ENCODE results near the gene DST.

Gene DST

GRCh38 chr6:56490993-56491392, 151.7 kb downstream of the DST start:
- Histone ChIP-seq H3K4me2 (ENCODE audit: low read length) (no peak overlapping the region), H3K23ac (ENCODE audit: low read length) (no peak overlapping the region), H4K8ac (ENCODE audit: low read depth, low read length) (no peak overlapping the region), H3K9me3 (ENCODE audit: insufficient read depth, low read depth, low read length) (no peaks in the 10 kb centered on the region), H3K9ac (ENCODE audit: low read length) (no peak overlapping the region), H3K4me3 (ENCODE audit: low read depth, low read length) (no peak overlapping the region), H3K79me2 (ENCODE audit: control insufficient read depth, insufficient read depth, low read length, poor library complexity) (no peaks in the 10 kb centered on the region), H2BK120ac (ENCODE audit: insufficient read depth, low read length, poor library complexity) (no peak overlapping the region), H3K36me3 (ENCODE audit: control insufficient read depth in 1 of 2, insufficient read depth in 2 of 2, low read length in 2 of 2) (peaks cover 2 to 9% of the 10 kb centered on the region in 2 experiments), H2AFZ (ENCODE audit: insufficient read depth, low read length, poor library complexity) (no peak overlapping the region), H2BK5ac (ENCODE audit: low read depth, low read length, poor library complexity) (no peak overlapping the region), H3K18ac (ENCODE audit: low read length) (no peak overlapping the region), H4K91ac (ENCODE audit: low read depth, low read length) (no peak overlapping the region), H3K27me3 (ENCODE audit: insufficient read depth, low read length) (no peaks in the 10 kb centered on the region), H3K4me1 (ENCODE audit: control insufficient read depth in 1 of 2, insufficient read depth in 2 of 2, low read length in 2 of 2) (peaks cover 0 to 2% of the 10 kb centered on the region in 2 experiments), H2BK12ac (ENCODE audit: low read length) (no peak overlapping the region), H3K14ac (ENCODE audit: low read length) (no peak overlapping the region), H3K4ac (ENCODE audit: low read depth, low read length) (no peak overlapping the region), H3K79me1 (ENCODE audit: low read length) (no peaks in the 10 kb centered on the region), H2AK5ac (ENCODE audit: low read length) (no peak overlapping the region), H3K27ac (ENCODE audit: low read depth, low read length) (no peak overlapping the region), H4K12ac (ENCODE audit: low read depth, low read length) (no peak overlapping the region)
- no CpG with 5 or more reads among the region's 2 CpGs for WGBS (ENCODE audit: extremely low coverage, insufficient coverage, insufficient read length)
- peak in 1 of 2 donors; percentile 14 for DNase-seq

- Histone ChIP-seq H3K27me3 (ENCODE audit: insufficient read depth, low read length) (no peaks in the 10 kb centered on the region), H4K12ac (ENCODE audit: low read depth, low read length) (no peak overlapping the region), H3K4me1 (ENCODE audit: control insufficient read depth in 1 of 2, insufficient read depth in 2 of 2, low read length in 2 of 2) (peaks cover 0 to 2% of the 10 kb centered on the region in 2 experiments), H3K9me3 (ENCODE audit: insufficient read depth, low read depth, low read length) (no peaks in the 10 kb centered on the region), H4K91ac (ENCODE audit: low read depth, low read length) (no peak overlapping the region), H3K14ac (ENCODE audit: low read length) (no peak overlapping the region), H2BK12ac (ENCODE audit: low read length) (no peak overlapping the region), H3K79me2 (ENCODE audit: control insufficient read depth, insufficient read depth, low read length, poor library complexity) (no peaks in the 10 kb centered on the region), H3K4me3 (ENCODE audit: low read depth, low read length) (no peak overlapping the region), H3K18ac (ENCODE audit: low read length) (no peak overlapping the region), H2BK5ac (ENCODE audit: low read depth, low read length, poor library complexity) (no peak overlapping the region), H3K4ac (ENCODE audit: low read depth, low read length) (no peak overlapping the region), H3K4me2 (ENCODE audit: low read length) (no peak overlapping the region), H3K9ac (ENCODE audit: low read length) (no peak overlapping the region), H3K27ac (ENCODE audit: low read depth, low read length) (no peak overlapping the region), H3K23ac (ENCODE audit: low read length) (no peak overlapping the region), H3K36me3 (ENCODE audit: control insufficient read depth in 1 of 2, insufficient read depth in 2 of 2, low read length in 2 of 2) (peaks cover 2 to 9% of the 10 kb centered on the region in 2 experiments), H2AK5ac (ENCODE audit: low read length) (no peak overlapping the region), H2AFZ (ENCODE audit: insufficient read depth, low read length, poor library complexity) (no peak overlapping the region), H3K79me1 (ENCODE audit: low read length) (no peaks in the 10 kb centered on the region), H2BK120ac (ENCODE audit: insufficient read depth, low read length, poor library complexity) (no peak overlapping the region), H4K8ac (ENCODE audit: low read depth, low read length) (no peak overlapping the region)
- no peak for DNase-seq
Observed at GRCh38 chr6:56489559-56489958, 153.1 kb downstream of the DST start.

DNA sequence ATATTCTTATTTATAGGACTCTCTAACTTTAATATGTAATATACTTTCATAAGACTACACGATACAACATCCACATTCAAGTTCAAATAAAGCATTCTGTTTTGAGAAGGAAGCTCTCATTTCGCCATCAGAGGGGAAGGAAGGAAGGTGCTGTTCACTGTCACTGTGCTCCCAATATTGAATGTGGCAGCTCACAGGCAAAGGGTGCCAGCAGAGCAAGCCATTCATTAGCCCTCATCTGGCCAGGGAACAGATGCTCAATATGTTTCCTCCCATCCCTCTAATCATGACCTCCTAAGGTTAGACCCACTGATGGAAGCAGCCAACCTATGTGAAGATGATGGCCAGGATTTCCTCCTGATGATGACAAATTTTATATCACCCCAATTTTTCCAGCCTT, 154.4 kb downstream of the DST start:
- Histone ChIP-seq H3K4ac (ENCODE audit: low read depth, low read length) (no peak overlapping the region), H2AFZ (ENCODE audit: insufficient read depth, low read length, poor library complexity) (no peak overlapping the region), H3K36me3 (ENCODE audit: control insufficient read depth in 1 of 2, insufficient read depth in 2 of 2, low read length in 2 of 2) (peaks cover 2 to 9% of the 10 kb centered on the region in 2 experiments), H2BK120ac (ENCODE audit: insufficient read depth, low read length, poor library complexity) (no peak overlapping the region), H3K9ac (ENCODE audit: low read length) (no peak overlapping the region), H3K27me3 (ENCODE audit: insufficient read depth, low read length) (no peaks in the 10 kb centered on the region), H3K27ac (ENCODE audit: low read depth, low read length) (no peak overlapping the region), H3K18ac (ENCODE audit: low read length) (no peak overlapping the region), H4K12ac (ENCODE audit: low read depth, low read length) (no peak overlapping the region), H4K91ac (ENCODE audit: low read depth, low read length) (no peak overlapping the region), H3K14ac (ENCODE audit: low read length) (no peak overlapping the region), H3K79me2 (ENCODE audit: control insufficient read depth, insufficient read depth, low read length, poor library complexity) (no peaks in the 10 kb centered on the region), H2AK5ac (ENCODE audit: low read length) (no peak overlapping the region), H2BK5ac (ENCODE audit: low read depth, low read length, poor library complexity) (no peak overlapping the region), H4K8ac (ENCODE audit: low read depth, low read length) (no peak overlapping the region), H3K23ac (ENCODE audit: low read length) (no peak overlapping the region), H3K4me2 (ENCODE audit: low read length) (no peak overlapping the region), H3K4me3 (ENCODE audit: low read depth, low read length) (no peak overlapping the region), H3K4me1 (ENCODE audit: control insufficient read depth in 1 of 2, insufficient read depth in 2 of 2, low read length in 2 of 2) (peaks cover 0 to 2% of the 10 kb centered on the region in 2 experiments), H2BK12ac (ENCODE audit: low read length) (no peak overlapping the region), H3K9me3 (ENCODE audit: insufficient read depth, low read depth, low read length) (no peaks in the 10 kb centered on the region), H3K79me1 (ENCODE audit: low read length) (no peaks in the 10 kb centered on the region)
- no CpG with 5 or more reads among the region's 2 CpGs for WGBS (ENCODE audit: extremely low coverage, insufficient coverage, insufficient read length)
- no peak for DNase-seq

DNA sequence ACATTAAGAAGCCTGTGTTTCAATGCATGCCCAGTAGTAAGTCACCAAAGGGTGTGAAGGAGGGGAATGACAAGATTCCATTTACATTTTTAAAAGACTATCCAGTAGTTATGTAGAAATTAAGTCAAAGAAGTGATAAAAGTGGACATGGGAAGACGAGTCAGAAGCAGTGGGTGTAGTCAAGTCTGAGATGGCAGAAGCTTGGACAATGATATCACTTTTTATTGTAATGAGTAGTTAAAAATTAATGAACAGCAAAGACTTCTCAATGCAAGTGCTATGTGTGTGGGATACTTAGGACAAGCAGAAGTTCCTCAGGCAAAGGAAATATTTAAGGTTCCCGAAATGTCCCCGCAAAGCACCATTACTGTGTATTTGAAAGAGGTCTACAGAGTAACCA, 156.0 kb downstream of the DST start:
- no peak overlapping the region for H2BK12ac ChIP-seq (ENCODE audit: low read length)
- no peak for DNase-seq
- H3K27ac ChIP-seq (ENCODE audit: low read depth, low read length), result no peak overlapping the region
- peaks cover 0 to 2% of the 10 kb centered on the region in 2 experiments for H3K4me1 ChIP-seq (ENCODE audit: control insufficient read depth in 1 of 2, insufficient read depth in 2 of 2, low read length in 2 of 2)
- H3K27me3 ChIP-seq (ENCODE audit: insufficient read depth, low read length), result no peaks in the 10 kb centered on the region
- H3K9me3 ChIP-seq (ENCODE audit: insufficient read depth, low read depth, low read length), result no peaks in the 10 kb centered on the region
- H4K12ac ChIP-seq (ENCODE audit: low read depth, low read length), result no peak overlapping the region
- H3K4me3 ChIP-seq (ENCODE audit: low read depth, low read length), result no peak overlapping the region
- peaks cover 2% of the 10 kb centered on the region for H3K79me1 ChIP-seq (ENCODE audit: low read length)
- no peak overlapping the region for H3K4ac ChIP-seq (ENCODE audit: low read depth, low read length)
- no peak overlapping the region for H3K18ac ChIP-seq (ENCODE audit: low read length)
- no peak overlapping the region for H4K91ac ChIP-seq (ENCODE audit: low read depth, low read length)
- no peak overlapping the region for H3K14ac ChIP-seq (ENCODE audit: low read length)
- no peak overlapping the region for H2BK5ac ChIP-seq (ENCODE audit: low read depth, low read length, poor library complexity)
- no peak overlapping the region for H3K9ac ChIP-seq (ENCODE audit: low read length)
- no peak overlapping the region for H3K23ac ChIP-seq (ENCODE audit: low read length)
- H3K36me3 ChIP-seq (ENCODE audit: control insufficient read depth in 1 of 2, insufficient read depth in 2 of 2, low read length in 2 of 2), result peaks cover 4 to 11% of the 10 kb centered on the region in 2 experiments
- H2AFZ ChIP-seq (ENCODE audit: insufficient read depth, low read length, poor library complexity), result no peak overlapping the region
- H2BK120ac ChIP-seq (ENCODE audit: insufficient read depth, low read length, poor library complexity), result no peak overlapping the region
- H3K4me2 ChIP-seq (ENCODE audit: low read length), result no peak overlapping the region
- WGBS (ENCODE audit: extremely low coverage, insufficient coverage, insufficient read length), result no CpG with 5 or more reads among the region's 3 CpGs
- H2AK5ac ChIP-seq (ENCODE audit: low read length), result no peak overlapping the region
- no peak overlapping the region for H4K8ac ChIP-seq (ENCODE audit: low read depth, low read length)
- no peaks in the 10 kb centered on the region for H3K79me2 ChIP-seq (ENCODE audit: control insufficient read depth, insufficient read depth, low read length, poor library complexity)
